Right atrium auricular region (tissue), 2 donors: ENCODE results near the gene USP49. TPM values are rescaled to one million over a fixed set of nuclear protein-coding genes. Genes with fewer than 3 reads are reported as not detected.
"Not testable (repeated sequence)": the region's sequence is repeated elsewhere in the genome, so short reads cannot be mapped to it uniquely, and the experiment has no call there.

Experiments
- DNase-seq: peaks from one replicate; pipeline ENCODE4 v3.0.0-alpha.2; 2019; ENCODE audit warnings: low spot score
- H3K27ac ChIP-seq, 2 donors: fragments of 200-600 bp; sonication (generic); 1 replicate in 1 of 2; 2 replicates in 1 of 2; pipeline ENCODE4 v1.5.1; 2016 to 2019
- H3K27me3 ChIP-seq, 2 donors: fragments of 200-600 bp; sonication (generic); one replicate each; pipeline versions ENCODE4 v1.5.1 to v1.6.0; 2017 to 2019
- H3K36me3 ChIP-seq: fragments of 200-600 bp; sonication (generic); one replicate; pipeline ENCODE4 v1.5.1; 2016
- H3K4me1 ChIP-seq, 2 donors: fragments of 200-600 bp; sonication (generic); one replicate each; pipeline versions ENCODE4 v1.5.1 to v1.6.0; 2017 to 2019
- H3K4me3 ChIP-seq, 2 donors: fragments of 200-600 bp; sonication (generic); 1 replicate in 1 of 2; 2 replicates in 1 of 2; pipeline ENCODE4 v1.5.1; 2017 to 2019; ENCODE audit warnings: mild to moderate bottlenecking in 1 of 2, moderate library complexity in 1 of 2
- H3K9me3 ChIP-seq, 2 donors: fragments of 200-600 bp; sonication (generic); one replicate each; pipeline ENCODE4 v1.5.1; 2019
- CTCF ChIP-seq, 2 donors: fragments of 200-600 bp; sonication (generic); IDR thresholded peaks; one replicate each; pipeline ENCODE4 v1.5.1; 2019; ENCODE audit warnings: antibody characterized with exemption in 2 of 2
- total RNA-seq, 2 donors: library from RNA; depleted of rRNA; stranded (reverse); fragments of >200 nt; gene quantifications; one replicate each; pipeline ENCODE4 v1.1.0, GENCODE V29; 2016

Gene USP49
- total RNA-seq, 2 donors from 2014 or later = 1.3 to 1.7 TPM

DNA sequence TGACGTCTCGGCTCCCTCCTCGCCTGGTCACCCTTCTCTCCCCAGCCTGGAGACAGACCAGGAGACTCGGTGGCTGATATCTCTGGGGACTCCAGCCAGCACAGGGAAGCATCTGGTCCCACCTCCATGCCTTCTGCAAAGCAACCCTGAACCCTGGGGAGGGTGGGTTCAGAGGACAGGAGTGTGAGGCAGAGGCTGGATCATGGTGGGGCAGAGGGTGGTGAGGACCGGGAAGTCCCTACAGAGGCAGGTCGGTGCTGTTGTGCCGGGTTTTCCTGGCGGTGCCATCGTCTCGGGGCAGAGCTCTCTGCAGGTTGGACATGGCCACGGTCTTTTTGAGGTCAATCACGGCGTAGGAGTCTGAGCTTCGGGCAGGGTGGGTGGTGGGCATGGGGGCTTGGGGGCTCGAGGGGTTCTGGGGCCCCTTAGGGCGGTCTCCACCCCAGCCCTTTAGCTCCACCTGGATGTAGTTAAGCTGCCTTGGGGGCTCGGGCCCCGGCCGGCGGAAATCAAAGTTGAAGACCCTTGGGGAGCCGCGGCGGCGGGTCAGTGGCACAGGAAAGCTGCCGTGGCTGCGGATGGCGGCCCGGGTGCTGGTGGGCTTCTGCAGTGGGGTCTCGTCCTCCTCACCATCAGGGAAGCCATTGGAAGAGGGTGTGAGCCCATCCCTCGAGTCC is 124.7 kb downstream of the USP49 start:
- H3K36me3 ChIP-seq = peaks cover 47% of the 10 kb centered on the region
- H3K4me1 ChIP-seq = peaks cover 0 to 17% of the 10 kb centered on the region in 2 donors
- TF ChIP-seq CTCF (IDR thresholded peaks at IDR 0.05) = no peak
- no peak for DNase-seq
- H3K27me3 ChIP-seq = no peaks in the 10 kb centered on the region
- H3K9me3 ChIP-seq = no peaks in the 10 kb centered on the region
- no peak overlapping the region for H3K4me3 ChIP-seq
- no peak overlapping the region for H3K27ac ChIP-seq

DNA sequence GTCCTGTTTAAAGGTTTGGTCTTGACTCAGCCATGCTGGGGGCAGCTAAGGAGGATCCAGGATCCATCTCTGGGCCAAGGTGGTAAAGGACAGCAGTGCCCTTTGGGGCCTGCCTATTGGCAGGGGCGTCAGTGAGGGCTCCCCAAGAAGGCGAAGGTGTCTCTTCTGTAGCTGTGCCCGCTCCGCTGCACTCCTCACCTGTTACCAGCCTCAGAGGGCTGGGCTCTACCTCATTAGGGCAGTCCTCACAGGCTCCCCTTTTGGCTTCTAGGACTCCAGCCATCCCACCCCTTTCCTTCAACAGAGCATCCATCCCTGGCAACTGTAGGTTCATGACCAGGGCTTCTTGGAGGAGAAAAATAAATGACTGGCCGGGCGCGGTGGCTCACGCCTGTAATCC is 125.8 kb downstream of the USP49 start:
- Histone ChIP-seq H3K27ac (no peak overlapping the region), H3K9me3 (no peaks in the 10 kb centered on the region), H3K36me3 (peaks cover 35% of the 10 kb centered on the region), H3K27me3 (no peaks in the 10 kb centered on the region), H3K4me1 (peaks cover 0 to 17% of the 10 kb centered on the region in 2 donors), H3K4me3 (no peak overlapping the region)
- no peak for TF ChIP-seq CTCF (IDR thresholded peaks at IDR 0.05)
- DNase-seq = no peak

DNA sequence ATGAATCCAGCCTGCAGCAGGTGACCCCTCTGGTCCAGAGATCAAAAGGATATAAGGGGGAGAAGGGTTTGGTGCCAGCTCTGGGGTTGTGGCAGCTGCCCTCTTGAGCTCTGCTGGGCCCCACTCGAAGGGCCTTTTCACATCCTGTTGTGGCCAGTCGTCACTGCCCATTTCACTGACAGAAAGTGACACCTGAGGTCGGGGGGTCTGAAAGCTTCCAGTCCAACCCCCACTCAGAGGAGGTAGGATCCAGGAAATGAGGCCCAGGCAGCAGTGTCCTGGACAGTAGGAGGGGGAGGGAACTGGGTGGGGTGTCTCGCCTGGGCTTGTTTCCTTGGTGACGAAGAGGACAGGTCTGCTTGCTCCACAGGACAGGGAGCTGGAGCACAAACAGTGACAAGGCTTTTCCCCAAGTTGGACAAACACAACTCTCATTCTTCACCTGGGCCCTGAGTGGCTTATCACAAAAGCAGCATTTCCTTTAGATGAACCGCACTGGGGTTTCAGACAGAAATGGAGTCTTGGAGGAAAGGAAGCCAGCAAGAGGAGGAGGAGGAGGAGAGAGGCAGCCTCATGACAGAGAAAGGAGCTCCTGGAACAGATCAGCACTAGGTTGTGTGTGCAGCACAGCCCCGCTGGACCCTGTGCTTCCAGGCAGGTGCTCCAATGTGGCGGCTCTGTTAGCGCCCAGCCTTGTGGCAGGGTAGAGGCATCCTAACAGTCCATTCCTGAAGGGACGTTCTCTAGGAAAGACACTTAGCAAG is 126.4 kb downstream of the USP49 start:
- H3K9me3 ChIP-seq = no peaks in the 10 kb centered on the region
- H3K27ac ChIP-seq = no peak overlapping the region
- no peaks in the 10 kb centered on the region for H3K27me3 ChIP-seq
- H3K36me3 ChIP-seq = peaks cover 29% of the 10 kb centered on the region
- peaks cover 0 to 17% of the 10 kb centered on the region in 2 donors for H3K4me1 ChIP-seq
- no peak for TF ChIP-seq CTCF (IDR thresholded peaks at IDR 0.05)
- H3K4me3 ChIP-seq = no peak overlapping the region
- DNase-seq = no peak

DNA sequence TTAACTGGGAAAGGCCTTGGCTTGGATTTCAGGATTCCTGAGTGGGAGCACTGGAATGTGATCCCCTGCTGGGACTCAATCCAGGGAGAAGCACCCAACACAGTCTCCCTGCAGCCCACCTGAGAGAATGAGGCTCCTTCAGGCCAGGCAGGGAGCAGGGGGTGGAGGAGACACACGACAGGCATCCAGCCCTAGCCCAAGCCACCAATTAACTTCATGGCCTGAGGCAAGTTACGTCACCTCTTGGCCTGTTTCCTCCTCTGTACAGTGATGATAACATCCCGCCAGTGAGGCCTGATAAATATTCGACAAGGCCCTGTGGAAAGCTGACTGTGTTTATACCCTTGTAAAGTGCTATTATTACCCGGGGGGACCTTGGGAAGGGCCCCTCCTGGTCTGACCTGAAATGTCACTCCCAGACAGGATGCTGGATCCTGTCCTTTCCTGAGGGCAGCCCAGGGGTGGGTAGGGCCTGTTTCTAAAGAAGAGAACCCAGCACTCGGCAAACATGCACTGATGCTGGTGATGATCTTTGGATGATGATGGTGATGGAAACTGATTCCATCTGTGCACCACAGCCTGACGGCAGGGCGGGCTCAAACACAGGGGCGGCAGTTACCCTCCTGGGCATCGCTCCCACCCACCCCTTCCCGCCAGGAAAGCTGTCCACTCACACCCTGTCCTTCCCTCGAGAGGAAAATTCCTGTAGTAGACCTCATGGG is 127.9 kb downstream of the USP49 start:
- no peak for TF ChIP-seq CTCF (IDR thresholded peaks at IDR 0.05)
- DNase-seq = peak; percentile 74
- no peaks in the 10 kb centered on the region for H3K9me3 ChIP-seq
- no peaks in the 10 kb centered on the region for H3K27me3 ChIP-seq
- H3K27ac ChIP-seq = peak overlapping the region; percentile 41 to 55
- no peak overlapping the region for H3K4me3 ChIP-seq
- H3K4me1 ChIP-seq = peaks cover 0 to 17% of the 10 kb centered on the region in 2 donors
- peaks cover 23% of the 10 kb centered on the region for H3K36me3 ChIP-seq

DNA sequence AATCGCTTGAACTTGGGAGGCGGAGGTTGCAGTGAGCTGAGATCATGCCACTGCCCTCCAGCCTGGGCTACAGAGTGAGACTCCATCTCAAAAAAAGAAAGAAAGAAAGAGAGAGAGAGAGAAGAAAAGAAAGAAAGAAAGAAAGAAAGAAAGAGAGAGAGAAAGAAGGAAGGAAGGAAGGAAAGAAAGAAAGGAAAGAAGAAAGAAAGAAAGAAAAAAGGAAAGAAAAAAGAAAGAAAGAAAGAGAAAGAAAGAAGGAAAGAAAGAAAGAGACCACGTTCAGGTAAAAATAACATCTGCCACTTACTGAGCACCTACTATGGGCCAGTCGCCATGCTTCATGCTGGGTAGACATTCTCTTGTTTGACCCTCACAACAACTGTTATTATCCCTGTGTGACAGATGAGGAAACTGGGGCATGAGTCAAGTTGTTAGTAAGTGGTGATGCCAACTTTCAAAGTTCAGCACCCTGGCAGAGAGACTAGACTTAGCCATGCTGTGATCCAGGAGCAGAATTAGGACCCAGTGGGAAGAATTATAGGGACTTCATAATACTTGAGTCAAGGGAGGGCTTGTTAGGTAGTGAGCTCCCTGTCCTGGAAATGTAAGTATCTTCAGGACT is 129.0 kb downstream of the USP49 start:
- Histone ChIP-seq H3K27ac (peak overlapping the region in 1 of 2 donors; percentile 55), H3K36me3 (peaks cover 12% of the 10 kb centered on the region), H3K4me1 (peaks cover 0 to 17% of the 10 kb centered on the region in 2 donors)
- DNase-seq, H3K9me3 ChIP-seq, H3K27me3 ChIP-seq, H3K4me3 ChIP-seq: not testable (repeated sequence)
